Lung (tissue), 12 donors: Measurements from ENCODE around the gene WFDC8. TPM values are rescaled to one million over a fixed set of nuclear protein-coding genes. Genes with fewer than 3 reads are reported as not detected.

Source experiments
- ATAC-seq: fragments of 200-7000 bp; cut with Tn5 transposase; one replicate; pipeline ENCODE4 v1.9.1; 2020; ENCODE audit warnings: moderate number of reproducible peaks; ENCODE audit not compliant: insufficient read depth, low FRiP score
- DNase-seq, 3 donors: peaks; one replicate each; pipeline ENCODE4 v3.0.0-alpha.2; 2013 to 2017
- H3K27ac ChIP-seq, 2 donors: one replicate each; pipeline ENCODE4 v1.5.1; 2013; ENCODE audit warnings: mild to moderate bottlenecking in 2 of 2, moderate library complexity in 2 of 2, control low read depth in 1 of 2, inconsistent platforms in 1 of 2, low read depth in 1 of 2, low read length in 1 of 2
- H3K27me3 ChIP-seq, 3 donors: one replicate each; pipeline ENCODE4 v1.5.1; 2013; ENCODE audit warnings: low read length in 2 of 3; ENCODE audit not compliant: control insufficient read depth in 3 of 3, insufficient read depth in 3 of 3
- H3K36me3 ChIP-seq, 4 donors: one replicate each; pipeline ENCODE4 v1.5.1; 2013; ENCODE audit warnings: low read length in 4 of 4, mild to moderate bottlenecking in 1 of 4, moderate library complexity in 1 of 4; ENCODE audit not compliant: control insufficient read depth in 4 of 4, insufficient read depth in 4 of 4
- H3K4me1 ChIP-seq, 5 donors: one replicate each; pipeline ENCODE4 v1.5.1; 2013; ENCODE audit warnings: low read length in 5 of 5, mild to moderate bottlenecking in 2 of 5, moderate library complexity in 1 of 5; ENCODE audit not compliant: control insufficient read depth in 5 of 5, insufficient read depth in 5 of 5
- H3K4me3 ChIP-seq: one replicate; pipeline ENCODE4 v1.5.1; 2013; ENCODE audit warnings: mild to moderate bottlenecking, control low read depth, moderate library complexity
- H3K9ac ChIP-seq, 2 donors: one replicate each; pipeline ENCODE4 v1.5.1; 2013; ENCODE audit warnings: low read length in 2 of 2, control low read depth in 1 of 2; ENCODE audit not compliant: insufficient read depth in 1 of 2
- H3K9me3 ChIP-seq, 4 donors: one replicate each; pipeline ENCODE4 v1.5.1; 2013; ENCODE audit warnings: low read length in 3 of 4, mild to moderate bottlenecking in 1 of 4, moderate library complexity in 1 of 4; ENCODE audit not compliant: control insufficient read depth in 4 of 4, insufficient read depth in 3 of 4
- WGBS, 2 donors: extraction: QIAGEN DNeasy Blood & Tissue Kit; methylation state at CpG; one replicate each; pipeline ENCODE4 v1.1.7; 2013; 5-methylcytosine and 5-hydroxymethylcytosine counted together
- polyA plus RNA-seq, 2 donors: library from polyadenylated mRNA; stranded (reverse); fragments of 200-250 nt; gene quantifications; one replicate each; pipeline ENCODE4 v1.2.1, GENCODE V29; 2013
- total RNA-seq, 2 donors: library from RNA; depleted of rRNA in 1 of 2; stranded (reverse); fragments of >200 nt in 1 of 2; gene quantifications; one replicate each; pipeline ENCODE4 v1.2.1, GENCODE V29; 2014 to 2021
- TF ChIP-seq, protein P1 (sequence below): IDR thresholded peaks from 2 replicates; pipeline ENCODE4 v1.5.1; 2012; ENCODE audit warnings: mild to moderate bottlenecking; ENCODE audit errors: control extremely low read depth, extremely low read depth
- donor health status: control.
- donor health status: control.
- donor health status: Bipolar disorder and iron deficiency.
- donor health status: healthy.
- donor health status: DM: yes; HTN: yes; CAD: no.

Gene WFDC8
- total and polyA plus RNA-seq, 4 donors: 0.26 TPM; not detected in 3

- H3K36me3 ChIP-seq: no peaks in the 10 kb centered on the region
- H3K4me1 ChIP-seq: no peaks in the 10 kb centered on the region
- 85 to 94% methylated on average over 5 of the region's 5 CpGs for WGBS, 2 donors
- TF ChIP-seq, protein P1, sequence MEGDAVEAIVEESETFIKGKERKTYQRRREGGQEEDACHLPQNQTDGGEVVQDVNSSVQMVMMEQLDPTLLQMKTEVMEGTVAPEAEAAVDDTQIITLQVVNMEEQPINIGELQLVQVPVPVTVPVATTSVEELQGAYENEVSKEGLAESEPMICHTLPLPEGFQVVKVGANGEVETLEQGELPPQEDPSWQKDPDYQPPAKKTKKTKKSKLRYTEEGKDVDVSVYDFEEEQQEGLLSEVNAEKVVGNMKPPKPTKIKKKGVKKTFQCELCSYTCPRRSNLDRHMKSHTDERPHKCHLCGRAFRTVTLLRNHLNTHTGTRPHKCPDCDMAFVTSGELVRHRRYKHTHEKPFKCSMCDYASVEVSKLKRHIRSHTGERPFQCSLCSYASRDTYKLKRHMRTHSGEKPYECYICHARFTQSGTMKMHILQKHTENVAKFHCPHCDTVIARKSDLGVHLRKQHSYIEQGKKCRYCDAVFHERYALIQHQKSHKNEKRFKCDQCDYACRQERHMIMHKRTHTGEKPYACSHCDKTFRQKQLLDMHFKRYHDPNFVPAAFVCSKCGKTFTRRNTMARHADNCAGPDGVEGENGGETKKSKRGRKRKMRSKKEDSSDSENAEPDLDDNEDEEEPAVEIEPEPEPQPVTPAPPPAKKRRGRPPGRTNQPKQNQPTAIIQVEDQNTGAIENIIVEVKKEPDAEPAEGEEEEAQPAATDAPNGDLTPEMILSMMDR: no peak
- DNase-seq (no peak), ATAC-seq (no peak)
- no peak overlapping the region for H3K27ac ChIP-seq
- H3K9ac ChIP-seq: no peak overlapping the region
- H3K4me3 ChIP-seq: no peak overlapping the region
- no peaks in the 10 kb centered on the region for H3K9me3 ChIP-seq
- H3K27me3 ChIP-seq: no peaks in the 10 kb centered on the region
Measured at GRCh38 chr20:45510242-45510862, 68.7 kb downstream of the WFDC8 start.

- WGBS, 2 donors: 59 to 85% methylated on average over 4 of the region's 4 CpGs
- TF ChIP-seq, protein P1: no peak
- H3K36me3 ChIP-seq: no peaks in the 10 kb centered on the region
Measured at GRCh38 chr20:45509091-45509490, 70.0 kb downstream of the WFDC8 start.

GRCh38 chr20:45508068-45508886, 70.8 kb downstream of the WFDC8 start:
- DNase-seq: no peak
- Histone ChIP-seq H3K4me3 (no peak overlapping the region), H3K36me3 (no peaks in the 10 kb centered on the region), H3K9ac (no peak overlapping the region), H3K9me3 (peaks cover 0 to 2% (median 0%) of the 10 kb centered on the region in 4 donors), H3K27ac (no peak overlapping the region), H3K27me3 (no peaks in the 10 kb centered on the region), H3K4me1 (no peaks in the 10 kb centered on the region)
- 73 to 80% methylated on average over 7 of the region's 7 CpGs for WGBS, 2 donors
- no peak for ATAC-seq
- TF ChIP-seq, protein P1: no peak

More at GRCh38 chr20:45509091-45509490, 70.0 kb downstream of the WFDC8 start:
- no peaks in the 10 kb centered on the region for H3K4me1 ChIP-seq
- ATAC-seq: no peak
- H3K9ac ChIP-seq: no peak overlapping the region
- no peak overlapping the region for H3K4me3 ChIP-seq
- DNase-seq: no peak
- H3K9me3 ChIP-seq: peaks cover 0 to 2% (median 0%) of the 10 kb centered on the region in 4 donors
- no peak overlapping the region for H3K27ac ChIP-seq
- no peaks in the 10 kb centered on the region for H3K27me3 ChIP-seq
